ENCODE results near the gene STAC2.

The STAC2 gene

DNA sequence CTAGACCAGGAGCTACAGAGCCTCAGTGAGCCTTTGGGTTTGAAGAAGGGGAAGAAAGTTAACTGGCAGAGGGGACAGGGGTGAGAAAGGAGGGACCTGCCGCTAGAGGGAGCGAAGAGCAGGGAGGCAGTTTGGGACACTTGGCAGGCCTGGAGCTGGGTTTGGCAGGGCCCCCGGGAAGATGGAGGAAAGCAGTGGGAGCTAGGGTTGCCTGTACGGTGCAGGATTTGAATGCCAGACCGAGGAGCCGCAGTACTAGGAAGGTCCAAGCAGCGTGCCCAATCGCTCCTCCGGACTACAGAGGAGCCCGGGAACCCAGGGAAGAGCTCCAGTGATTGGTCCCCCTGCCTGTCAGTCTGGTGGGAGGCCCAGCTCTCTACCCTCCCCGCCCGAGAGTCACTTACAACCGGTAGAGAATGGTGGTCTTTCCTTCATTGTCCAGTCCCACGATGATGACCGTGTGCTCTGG, 61.0 kb downstream of the STAC2 start:
- DNase-seq (ENCODE audit: low read depth) = peak; percentile 59

DNA sequence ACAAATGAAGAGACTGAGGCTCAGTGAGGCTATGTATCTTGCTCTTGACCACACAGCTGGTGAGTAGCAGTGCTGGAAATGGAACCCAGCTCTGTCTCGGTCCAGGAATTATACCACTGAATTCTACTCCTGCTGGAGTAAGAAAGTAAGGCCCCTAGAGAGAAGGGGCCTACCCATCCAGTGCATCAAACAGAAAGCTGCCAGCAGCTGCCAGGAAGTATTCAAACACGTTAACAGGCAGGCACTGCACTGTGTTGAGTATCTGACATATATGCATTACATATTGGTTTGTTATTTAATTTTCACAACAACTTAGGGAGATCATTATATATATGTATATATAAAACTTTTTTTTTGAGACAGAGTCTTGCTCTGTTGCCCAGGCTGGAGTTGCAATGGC, 63.8 kb downstream of the STAC2 start:
- DNase-seq (ENCODE audit: low read depth) = no peak
